Endothelial cell of umbilical vein (primary cell): ENCODE measurements around the gene AUTS2. TPM values are rescaled to one million over a fixed set of nuclear protein-coding genes. Genes with fewer than 3 reads are reported as not detected.

Source experiments
- BruUV-seq: library from RNA; stranded (reverse); fragments of 400-500 nt; replicated peaks from 2 replicates; lab custom pipeline; 2021; lab: Mats Ljungman, UMichigan
- CTCF ChIA-PET: fragments of 300-600, 350-600 bp; sonication (Branson Sonifier 250); formaldehyde crosslinking; loops from one replicate; lab custom pipeline; 2021; ENCODE audit warnings: antibody characterized with exemption, inconsistent platforms; lab: Charles Lee
- POLR2A ChIA-PET: fragments of 300-600, 350-600 bp; sonication (Branson Sonifier 250); formaldehyde crosslinking; loops from one replicate; lab custom pipeline; 2021; ENCODE audit warnings: antibody characterized with exemption, inconsistent platforms; lab: Charles Lee
- DNase-seq: peaks from one replicate; pipeline ENCODE4 v3.0.0-alpha.2; 2011; ENCODE audit warnings: low read depth, low spot score
- FAIRE-seq: peaks from 2 replicates; lab custom pipeline; 2011; peaks lifted over from hg19 to GRCh38; lab: Jason Lieb, UNC
- H2AFZ ChIP-seq: 2 replicates; pipeline ENCODE4 v1.6.0; 2012; ENCODE audit warnings: low read depth, low read length, control low read depth, inconsistent platforms
- H3K27ac ChIP-seq: 2 replicates; pipeline ENCODE4 v1.5.1; 2011; ENCODE audit warnings: low read depth, mild to moderate bottlenecking, control low read depth, low read length, moderate library complexity; ENCODE audit not compliant: insufficient read depth
- H3K27me3 ChIP-seq, 2 experiments: 2 replicates each; pipeline versions ENCODE4 v1.6.0 to v1.6.1; 2011; ENCODE audit warnings: low read length in 2 of 2, mixed read lengths in 1 of 2; ENCODE audit not compliant: control insufficient read depth in 2 of 2, insufficient read depth in 2 of 2
- H3K36me3 ChIP-seq, 2 experiments: 2 replicates in 1 of 2; 3 replicates in 1 of 2; pipeline ENCODE4 v1.5.1; 2011; ENCODE audit warnings: low read length in 2 of 2, mild to moderate bottlenecking in 1 of 2, moderate library complexity in 1 of 2; ENCODE audit not compliant: control insufficient read depth in 2 of 2, insufficient read depth in 2 of 2; ENCODE audit errors: extremely low read depth in 1 of 2
- H3K4me1 ChIP-seq: 3 replicates; pipeline ENCODE4 v1.5.1; 2011; ENCODE audit warnings: mild to moderate bottlenecking, low read length; ENCODE audit not compliant: control insufficient read depth, insufficient read depth; ENCODE audit errors: extremely low read depth
- H3K4me2 ChIP-seq: 2 replicates; pipeline ENCODE4 v1.6.1; 2011; ENCODE audit warnings: low read length, control low read depth, mixed read lengths; ENCODE audit not compliant: insufficient read depth
- H3K4me3 ChIP-seq, 3 experiments: fragments of 200-600 bp in 1 of 3; sonication (generic), shearing (Covaris generic) in 1 of 3; replicated peaks in 1 of 3; 2 replicates each; pipeline ENCODE4 v1.5.1; 2011 to 2016; ENCODE audit warnings: control low read depth in 3 of 3, low read length in 3 of 3, mild to moderate bottlenecking in 2 of 3, inconsistent platforms in 1 of 3, low read depth in 1 of 3, moderate library complexity in 1 of 3; ENCODE audit not compliant: insufficient read depth in 1 of 3
- H3K79me2 ChIP-seq: 2 replicates; pipeline ENCODE4 v1.6.0; 2012; ENCODE audit warnings: low read length, inconsistent platforms; ENCODE audit not compliant: control insufficient read depth, insufficient read depth
- H3K9ac ChIP-seq: replicated peaks from 2 replicates; pipeline ENCODE3; 2011; ENCODE audit warnings: low read length, control low read depth; ENCODE audit not compliant: insufficient read depth; ENCODE audit errors: extremely low read depth
- H3K9me1 ChIP-seq: replicated peaks from 3 replicates; pipeline ENCODE4 v1.6.0; 2011; ENCODE audit warnings: mild to moderate bottlenecking, low read length; ENCODE audit not compliant: control insufficient read depth, insufficient read depth; ENCODE audit errors: extremely low read depth
- H3K9me3 ChIP-seq: replicated peaks from 2 replicates; pipeline ENCODE4 v1.5.1; 2012; ENCODE audit warnings: low read length, inconsistent platforms; ENCODE audit not compliant: control insufficient read depth, insufficient read depth
- H4K20me1 ChIP-seq: replicated peaks from 2 replicates; pipeline ENCODE3; 2011; ENCODE audit warnings: mild to moderate bottlenecking, low read length; ENCODE audit not compliant: control insufficient read depth, insufficient read depth; ENCODE audit errors: extremely low read depth
- CTCF ChIP-seq, 2 donors: IDR thresholded peaks; 1 replicate in 1 of 2; 2 replicates in 1 of 2; pipeline ENCODE4 v1.5.1; 2011; ENCODE audit warnings: low read length in 2 of 2, mild to moderate bottlenecking in 2 of 2, moderate library complexity in 2 of 2, control low read depth in 1 of 2, inconsistent platforms in 1 of 2, low read depth in 1 of 2; ENCODE audit not compliant: insufficient read depth in 1 of 2; ENCODE audit errors: extremely low read depth in 1 of 2
- EZH2 ChIP-seq: IDR thresholded peaks from 2 replicates; pipeline ENCODE4 v1.6.1; 2012; ENCODE audit warnings: borderline replicate concordance, low read depth, mild to moderate bottlenecking, moderate library complexity, low read length, inconsistent platforms; ENCODE audit not compliant: severe bottlenecking
- FOS ChIP-seq: IDR thresholded peaks from 2 replicates; pipeline ENCODE4 v1.6.1; 2011; ENCODE audit warnings: mild to moderate bottlenecking, low read length, moderate library complexity, borderline replicate concordance; ENCODE audit not compliant: insufficient read depth
- GATA2 ChIP-seq: IDR thresholded peaks from 2 replicates; pipeline ENCODE4 v1.7.0; 2011; ENCODE audit warnings: low read depth, mild to moderate bottlenecking, moderate library complexity, mixed read lengths, low read length; ENCODE audit not compliant: insufficient read length, insufficient read depth
- JUN ChIP-seq: IDR thresholded peaks from 2 replicates; pipeline ENCODE4 v1.6.1; 2011; ENCODE audit warnings: borderline replicate concordance, low read depth; ENCODE audit not compliant: insufficient read length, insufficient read depth
- MAX ChIP-seq: IDR thresholded peaks from 2 replicates; pipeline ENCODE4 v1.6.1; 2011; ENCODE audit not compliant: insufficient read depth, insufficient read length
- POLR2AphosphoS5 ChIP-seq: IDR thresholded peaks from 2 replicates; pipeline ENCODE4 v1.6.1; 2012; ENCODE audit warnings: low read depth, mild to moderate bottlenecking, control low read depth, low read length, moderate library complexity; ENCODE audit not compliant: insufficient read depth
- dilution Hi-C: fragments of 300-500 bp; cut with MboI; formaldehyde crosslinking; loops from one replicate; pipeline ENCODE4 v1.15.0; 2019; ENCODE audit warnings: low sequenced_read_pairs; ENCODE audit not compliant: extremely low pct_ligation_motif_present
- intact Hi-C: fragments of 100-400 bp; cut with micrococcal nuclease; formaldehyde crosslinking; loops from one replicate; pipeline ENCODE4 v1.10.0; 2022
- polyA plus RNA-seq, 4 experiments: library from polyadenylated mRNA; depleted of rRNA in 3 of 4; stranded (reverse) in 3 of 4; unstranded in 1 of 4; fragments of >200 nt; gene quantifications; 2 replicates each; pipeline versions ENCODE4 v1.2.1 to v1.2.3, GENCODE V29; 2011 to 2012; ENCODE audit warnings: missing spikeins in 1 of 4
- total RNA-seq: library from RNA; stranded (reverse); gene quantifications from 2 replicates; pipeline ENCODE4 v1.2.3, GENCODE V29; 2021

AUTS2 gene
- total and polyA plus RNA-seq, 2 donors (not counting 3 experiments of a cell fraction or from before 2014, with no cell fraction given): 0.59 to 8.0 TPM

GRCh38 chr7:70542750-70543376, 944.6 kb downstream of the AUTS2 start:
- FAIRE-seq (no peak), DNase-seq (no peak)
- H3K9ac ChIP-seq: no peak overlapping the region
- H3K79me2 ChIP-seq: no peaks in the 10 kb centered on the region
- H3K27me3 ChIP-seq: no peaks in the 10 kb centered on the region
- no peaks in the 10 kb centered on the region for H3K9me3 ChIP-seq
- dilution Hi-C loops: no loop called here
- CTCF ChIA-PET: no interaction called here
- no peaks in the 10 kb centered on the region for H4K20me1 ChIP-seq
- H3K27ac ChIP-seq: no peak overlapping the region
- no peak overlapping the region for H3K4me3 ChIP-seq
- intact Hi-C loops: no loop called here
- no peak for TF ChIP-seq JUN
- TF ChIP-seq POLR2AphosphoS5: no peak
- no peak for TF ChIP-seq GATA2
- TF ChIP-seq FOS: no peak
- H3K4me2 ChIP-seq: no peak overlapping the region
- H3K4me1 ChIP-seq: no peaks in the 10 kb centered on the region
- no TSS peak for BruUV-seq
- H2AFZ ChIP-seq: no peak overlapping the region
- H3K36me3 ChIP-seq: no peaks in the 10 kb centered on the region
- POLR2A ChIA-PET: no interaction called here
- H3K9me1 ChIP-seq: no peaks in the 10 kb centered on the region

GRCh38 chr7:70544016-70544415, 945.7 kb downstream of the AUTS2 start:
- TF ChIP-seq EZH2 (no peak), GATA2 (no peak), MAX (no peak), FOS (no peak), CTCF (IDR thresholded peaks at IDR 0.05; ENCODE audit: extremely low read depth in 1 of 2, insufficient read depth in 1 of 2, low read depth in 1 of 2, low read length in 2 of 2) (no peak)
- no peaks in the 10 kb centered on the region for H3K9me3 ChIP-seq
- H3K4me3 ChIP-seq: no peak overlapping the region
- no peaks in the 10 kb centered on the region for H3K9me1 ChIP-seq
- CTCF ChIA-PET: no interaction called here
- H3K27ac ChIP-seq: no peak overlapping the region
- no TSS peak for BruUV-seq
- no peaks in the 10 kb centered on the region for H4K20me1 ChIP-seq
- no peak overlapping the region for H2AFZ ChIP-seq
- intact Hi-C loops: no loop called here
- no peaks in the 10 kb centered on the region for H3K4me1 ChIP-seq
- DNase-seq: no peak
- FAIRE-seq: no peak
- no peaks in the 10 kb centered on the region for H3K36me3 ChIP-seq
- POLR2A ChIA-PET: no interaction called here
- no peak overlapping the region for H3K4me2 ChIP-seq
- no peaks in the 10 kb centered on the region for H3K27me3 ChIP-seq
- dilution Hi-C loops: no loop called here
- H3K9ac ChIP-seq: no peak overlapping the region
- no peaks in the 10 kb centered on the region for H3K79me2 ChIP-seq
